ENCODE measurements around the gene RNASEH2C. TPM values are rescaled to one million over a fixed set of nuclear protein-coding genes. Genes with fewer than 3 reads are reported as not detected.
A peak's percentile ranks its signal among the peaks of the same experiment; 100 is the strongest.
"Not testable (repeated sequence)": the region's sequence is repeated elsewhere in the genome, so short reads cannot be mapped to it uniquely, and the experiment has no call there.

Gene RNASEH2C
- total RNA-seq, result 11.9 TPM
- 102 TPM for polyA plus RNA-seq

- under 1% methylated on average over 76 of the region's 76 CpGs for WGBS
- H3K4me1 ChIP-seq (ENCODE audit: insufficient read depth), result no peaks in the 10 kb centered on the region
Measured at GRCh38 chr11:65720211-65720934, at the start of gene RNASEH2C. Gene RNASEH2C, minus strand, starts transcription at chr11:65720798. Its CDS starts 40 bp downstream, at chr11:65720758.

GRCh38 chr11:65767806-65768205, 47.2 kb upstream of the RNASEH2C start:
- DNase-seq (ENCODE audit: extremely low spot score); H3K27ac ChIP-seq (ENCODE audit: low read depth); H3K36me3 ChIP-seq (ENCODE audit: insufficient read depth); H3K4me3 ChIP-seq (ENCODE audit: low read depth, low read length); H3K4me1 ChIP-seq (ENCODE audit: insufficient read depth): not testable (repeated sequence)
- 84% methylated on average over 5 of the region's 5 CpGs for WGBS

More at GRCh38 chr11:65720211-65720934, at the start of gene RNASEH2C:
- Histone ChIP-seq H3K27ac (ENCODE audit: low read depth) (peak within 1 kb of the TSS; percentile 84), H3K36me3 (ENCODE audit: insufficient read depth) (peaks cover 10% of the 10 kb centered on the region), H3K4me3 (ENCODE audit: low read depth, low read length) (peak within 1 kb of the TSS; percentile 48)
- DNase-seq (ENCODE audit: extremely low spot score), result peak; percentile 52

GRCh38 chr11:65767406-65767805, 46.8 kb upstream of the RNASEH2C start:
- no peak overlapping the region for H3K4me3 ChIP-seq (ENCODE audit: low read depth, low read length)
- DNase-seq (ENCODE audit: extremely low spot score), result no peak
- WGBS, result 69% methylated on average over 10 of the region's 10 CpGs
- H3K27ac ChIP-seq (ENCODE audit: low read depth), result no peak overlapping the region
- H3K36me3 ChIP-seq (ENCODE audit: insufficient read depth), result no peaks in the 10 kb centered on the region
- no peaks in the 10 kb centered on the region for H3K4me1 ChIP-seq (ENCODE audit: insufficient read depth)

GRCh38 chr11:65766535-65766934, 45.9 kb upstream of the RNASEH2C start:
- no peak for DNase-seq (ENCODE audit: extremely low spot score)

GRCh38 chr11:65764434-65764833, 43.8 kb upstream of the RNASEH2C start:
- no peak overlapping the region for H3K27ac ChIP-seq (ENCODE audit: low read depth)
- no peaks in the 10 kb centered on the region for H3K4me1 ChIP-seq (ENCODE audit: insufficient read depth)
- no peak for DNase-seq (ENCODE audit: extremely low spot score)
- no peak overlapping the region for H3K4me3 ChIP-seq (ENCODE audit: low read depth, low read length)
- H3K36me3 ChIP-seq (ENCODE audit: insufficient read depth), result no peaks in the 10 kb centered on the region
- 71% methylated on average over 5 of the region's 5 CpGs for WGBS

More at GRCh38 chr11:65766535-65766934, 45.9 kb upstream of the RNASEH2C start:
- no peaks in the 10 kb centered on the region for H3K36me3 ChIP-seq (ENCODE audit: insufficient read depth)
- no peak overlapping the region for H3K4me3 ChIP-seq (ENCODE audit: low read depth, low read length)
- no peak overlapping the region for H3K27ac ChIP-seq (ENCODE audit: low read depth)
- WGBS, result 52% methylated on average over 7 of the region's 7 CpGs
- no peaks in the 10 kb centered on the region for H3K4me1 ChIP-seq (ENCODE audit: insufficient read depth)

GRCh38 chr11:65762816-65763215, 42.2 kb upstream of the RNASEH2C start:
- not testable (repeated sequence) for H3K4me1 ChIP-seq (ENCODE audit: insufficient read depth); H3K27ac ChIP-seq (ENCODE audit: low read depth); H3K36me3 ChIP-seq (ENCODE audit: insufficient read depth); H3K4me3 ChIP-seq (ENCODE audit: low read depth, low read length); DNase-seq (ENCODE audit: extremely low spot score)
- WGBS, result 84% methylated on average over 22 of the region's 29 CpGs

GRCh38 chr11:65762169-65762568, 41.6 kb upstream of the RNASEH2C start:
- 58% methylated on average over 5 of the region's 5 CpGs for WGBS
- DNase-seq (ENCODE audit: extremely low spot score); H3K4me1 ChIP-seq (ENCODE audit: insufficient read depth); H3K36me3 ChIP-seq (ENCODE audit: insufficient read depth); H3K4me3 ChIP-seq (ENCODE audit: low read depth, low read length); H3K27ac ChIP-seq (ENCODE audit: low read depth): not testable (repeated sequence)

- H3K4me3 ChIP-seq (ENCODE audit: low read depth, low read length), result no peak overlapping the region
- no peak overlapping the region for H3K27ac ChIP-seq (ENCODE audit: low read depth)
- 90% methylated on average over 17 of the region's 17 CpGs for WGBS
- no peaks in the 10 kb centered on the region for H3K4me1 ChIP-seq (ENCODE audit: insufficient read depth)
- H3K36me3 ChIP-seq (ENCODE audit: insufficient read depth), result no peaks in the 10 kb centered on the region
- no peak for DNase-seq (ENCODE audit: extremely low spot score)
Measured at GRCh38 chr11:65745049-65745448, 24.5 kb upstream of the RNASEH2C start.

GRCh38 chr11:65744699-65745042, 24.1 kb upstream of the RNASEH2C start:
- no peak for DNase-seq (ENCODE audit: extremely low spot score)
- WGBS, result 82% methylated on average over 8 of the region's 8 CpGs
- Histone ChIP-seq H3K4me3 (ENCODE audit: low read depth, low read length) (no peak overlapping the region), H3K4me1 (ENCODE audit: insufficient read depth) (no peaks in the 10 kb centered on the region), H3K36me3 (ENCODE audit: insufficient read depth) (no peaks in the 10 kb centered on the region), H3K27ac (ENCODE audit: low read depth) (no peak overlapping the region)

- 75% methylated on average over 18 of the region's 18 CpGs for WGBS
- H3K4me1 ChIP-seq (ENCODE audit: insufficient read depth), result no peaks in the 10 kb centered on the region
Measured at GRCh38 chr11:65744026-65744698, 23.6 kb upstream of the RNASEH2C start.

GRCh38 chr11:65743681-65744025, 23.1 kb upstream of the RNASEH2C start:
- no peaks in the 10 kb centered on the region for H3K4me1 ChIP-seq (ENCODE audit: insufficient read depth)
- WGBS, result 86% methylated on average over 10 of the region's 10 CpGs
- DNase-seq (ENCODE audit: extremely low spot score), result no peak
- H3K36me3 ChIP-seq (ENCODE audit: insufficient read depth), result no peaks in the 10 kb centered on the region
- no peak overlapping the region for H3K27ac ChIP-seq (ENCODE audit: low read depth)
- no peak overlapping the region for H3K4me3 ChIP-seq (ENCODE audit: low read depth, low read length)

More at GRCh38 chr11:65744026-65744698, 23.6 kb upstream of the RNASEH2C start:
- DNase-seq (ENCODE audit: extremely low spot score), result no peak
- no peak overlapping the region for H3K27ac ChIP-seq (ENCODE audit: low read depth)
- no peaks in the 10 kb centered on the region for H3K36me3 ChIP-seq (ENCODE audit: insufficient read depth)
- no peak overlapping the region for H3K4me3 ChIP-seq (ENCODE audit: low read depth, low read length)

- WGBS, result 88% methylated on average over 1 of the region's 1 CpG
- no peak for DNase-seq (ENCODE audit: extremely low spot score)
- Histone ChIP-seq H3K36me3 (ENCODE audit: insufficient read depth) (no peaks in the 10 kb centered on the region), H3K4me3 (ENCODE audit: low read depth, low read length) (no peak overlapping the region), H3K4me1 (ENCODE audit: insufficient read depth) (no peaks in the 10 kb centered on the region), H3K27ac (ENCODE audit: low read depth) (no peak overlapping the region)
Measured at GRCh38 chr11:65742353-65742752, 21.8 kb upstream of the RNASEH2C start.

- DNase-seq (ENCODE audit: extremely low spot score), result no peak
- Histone ChIP-seq H3K27ac (ENCODE audit: low read depth) (no peak overlapping the region), H3K4me3 (ENCODE audit: low read depth, low read length) (no peak overlapping the region), H3K4me1 (ENCODE audit: insufficient read depth) (no peaks in the 10 kb centered on the region), H3K36me3 (ENCODE audit: insufficient read depth) (no peaks in the 10 kb centered on the region)
- 77% methylated on average over 8 of the region's 8 CpGs for WGBS
Measured at GRCh38 chr11:65741185-65741584, 20.6 kb upstream of the RNASEH2C start.

- Histone ChIP-seq H3K4me3 (ENCODE audit: low read depth, low read length) (no peak overlapping the region), H3K36me3 (ENCODE audit: insufficient read depth) (no peaks in the 10 kb centered on the region), H3K4me1 (ENCODE audit: insufficient read depth) (no peaks in the 10 kb centered on the region), H3K27ac (ENCODE audit: low read depth) (no peak overlapping the region)
- 87% methylated on average over 2 of the region's 2 CpGs for WGBS
- no peak for DNase-seq (ENCODE audit: extremely low spot score)
Measured at GRCh38 chr11:65739022-65739421, 18.4 kb upstream of the RNASEH2C start.

Data from urinary bladder (tissue), 4 donors.